ENCODE measurements around the gene HSPA1B.
A peak's percentile ranks its signal among the peaks of the same experiment; 100 is the strongest.

The HSPA1B gene

GRCh38 chr6:31836047-31836473, 8.5 kb downstream of the HSPA1B start:
- Histone ChIP-seq H3K4me1 (ENCODE audit: control insufficient read depth, insufficient read depth, low read length) (peaks cover 9% of the 10 kb centered on the region), H3K9me3 (ENCODE audit: control insufficient read depth, insufficient read depth, low read depth, low read length) (no peaks in the 10 kb centered on the region), H3K4me3 (ENCODE audit: low read depth, low read length) (peak overlapping the region; percentile 79), H3K36me3 (ENCODE audit: control insufficient read depth in 2 of 2, insufficient read depth in 1 of 2, low read length in 2 of 2) (peaks cover 44 to 60% of the 10 kb centered on the region in 2 experiments), H3K27ac (ENCODE audit: extremely low read depth, low read depth, low read length) (peak overlapping the region; percentile 88)
- POLR2A ChIA-PET, result interaction anchor here (0.6 to 12.5 kb wide), 15 partner anchors 9 to 1589 kb away, joined by 3 to 125 read pairs (median 7); partner anchors contain the start of genes C6orf47, CSNK2B, GPANK1 and HSPA1B
- CTCF ChIA-PET, result interaction anchor here (0.6 to 1.6 kb wide), 6 partner anchors 8 to 239 kb away, joined by 3 to 5 read pairs (median 4); no protein-coding TSS in a partner anchor
- TF ChIP-seq ZBTB26 (tag by site-specific recombination; optimal IDR thresholded peaks at IDR 0.05) (peak; percentile 8), SCRT2 (tag by site-specific recombination; IDR thresholded peaks at IDR 0.05) (peak; percentile 70), MZF1 (tag by site-specific recombination; IDR thresholded peaks at IDR 0.05; ENCODE audit: borderline replicate concordance) (no peak), SCRT1 (tag by site-specific recombination; IDR thresholded peaks at IDR 0.05; ENCODE audit: borderline replicate concordance) (peak; percentile 24; the same call in 1 of the 2 replicates), ZBTB17 (tag by site-specific recombination; IDR thresholded peaks at IDR 0.05) (peak; percentile 83)
- TF ChIP-seq, protein P1, sequence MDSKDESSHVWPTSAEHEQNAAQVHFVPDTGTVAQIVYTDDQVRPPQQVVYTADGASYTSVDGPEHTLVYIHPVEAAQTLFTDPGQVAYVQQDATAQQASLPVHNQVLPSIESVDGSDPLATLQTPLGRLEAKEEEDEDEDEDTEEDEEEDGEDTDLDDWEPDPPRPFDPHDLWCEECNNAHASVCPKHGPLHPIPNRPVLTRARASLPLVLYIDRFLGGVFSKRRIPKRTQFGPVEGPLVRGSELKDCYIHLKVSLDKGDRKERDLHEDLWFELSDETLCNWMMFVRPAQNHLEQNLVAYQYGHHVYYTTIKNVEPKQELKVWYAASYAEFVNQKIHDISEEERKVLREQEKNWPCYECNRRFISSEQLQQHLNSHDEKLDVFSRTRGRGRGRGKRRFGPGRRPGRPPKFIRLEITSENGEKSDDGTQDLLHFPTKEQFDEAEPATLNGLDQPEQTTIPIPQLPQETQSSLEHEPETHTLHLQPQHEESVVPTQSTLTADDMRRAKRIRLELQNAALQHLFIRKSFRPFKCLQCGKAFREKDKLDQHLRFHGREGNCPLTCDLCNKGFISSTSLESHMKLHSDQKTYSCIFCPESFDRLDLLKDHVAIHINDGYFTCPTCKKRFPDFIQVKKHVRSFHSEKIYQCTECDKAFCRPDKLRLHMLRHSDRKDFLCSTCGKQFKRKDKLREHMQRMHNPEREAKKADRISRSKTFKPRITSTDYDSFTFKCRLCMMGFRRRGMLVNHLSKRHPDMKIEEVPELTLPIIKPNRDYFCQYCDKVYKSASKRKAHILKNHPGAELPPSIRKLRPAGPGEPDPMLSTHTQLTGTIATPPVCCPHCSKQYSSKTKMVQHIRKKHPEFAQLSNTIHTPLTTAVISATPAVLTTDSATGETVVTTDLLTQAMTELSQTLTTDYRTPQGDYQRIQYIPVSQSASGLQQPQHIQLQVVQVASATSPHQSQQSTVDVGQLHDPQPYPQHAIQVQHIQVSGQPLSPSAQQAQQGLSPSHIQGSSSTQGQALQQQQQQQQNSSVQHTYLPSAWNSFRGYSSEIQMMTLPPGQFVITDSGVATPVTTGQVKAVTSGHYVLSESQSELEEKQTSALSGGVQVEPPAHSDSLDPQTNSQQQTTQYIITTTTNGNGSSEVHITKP (tag by site-specific recombination; IDR thresholded peaks at IDR 0.05), result 0 out of 2 replicates have a peak, but pooled peaks have one; percentile 49

- Histone ChIP-seq H3K27ac (ENCODE audit: extremely low read depth, low read depth, low read length) (peak overlapping the region; percentile 88), H3K4me1 (ENCODE audit: control insufficient read depth, insufficient read depth, low read length) (peaks cover 9% of the 10 kb centered on the region), H3K4me3 (ENCODE audit: low read depth, low read length) (peak overlapping the region; percentile 79), H3K9me3 (ENCODE audit: control insufficient read depth, insufficient read depth, low read depth, low read length) (no peaks in the 10 kb centered on the region), H3K36me3 (ENCODE audit: control insufficient read depth in 2 of 2, insufficient read depth in 1 of 2, low read length in 2 of 2) (peaks cover 47 to 53% of the 10 kb centered on the region in 2 experiments)
- POLR2A ChIA-PET, result interaction anchor here (0.5 to 12.5 kb wide), 16 partner anchors 9 to 176 kb away, joined by 3 to 125 read pairs (median 6); partner anchors contain the start of genes C6orf47, EHMT2, HSPA1B and LSM2
- CTCF ChIA-PET, result interaction anchor here (0.6 to 1.6 kb wide), 5 partner anchors 31 to 240 kb away, joined by 3 to 5 read pairs (median 4); no protein-coding TSS in a partner anchor
- TF ChIP-seq ZNF214 (tag by site-specific recombination; IDR thresholded peaks at IDR 0.05; ENCODE audit: borderline replicate concordance) (no peak), ZNF629 (tag by site-specific recombination; IDR thresholded peaks at IDR 0.05) (peak; percentile 92), ZNF654 (tag by site-specific recombination; IDR thresholded peaks at IDR 0.05; ENCODE audit: low read depth) (peak; percentile 7; the same call in 1 of the 2 replicates), ZNF549 (tag by site-specific recombination; IDR thresholded peaks at IDR 0.05) (no peak), ZBTB21 (tag by site-specific recombination; IDR thresholded peaks at IDR 0.05) (peak; percentile 82), KLF9 (tag by site-specific recombination; IDR thresholded peaks at IDR 0.05; ENCODE audit: low read depth) (0 out of 2 replicates have a peak, but pooled peaks have one; percentile 12), IKZF3 (tag by site-specific recombination; IDR thresholded peaks at IDR 0.05) (0 out of 2 replicates have a peak, but pooled peaks have one; percentile 47), HOXA7 (CRISPR knock-in tag; IDR thresholded peaks at IDR 0.05; ENCODE audit: borderline replicate concordance) (no peak), ZNF76 (tag by site-specific recombination; IDR thresholded peaks at IDR 0.05; ENCODE audit: borderline replicate concordance, low read depth) (no peak), KLF1 (tag by site-specific recombination; IDR thresholded peaks at IDR 0.05) (0 out of 2 replicates have a peak, but pooled peaks have one; percentile 19), HOXC10 (CRISPR knock-in tag; IDR thresholded peaks at IDR 0.05) (no peak), ZNF366 (tag by site-specific recombination; conservative IDR thresholded peaks at IDR 0.05) (peak; percentile 79), WT1 (tag by site-specific recombination; IDR thresholded peaks at IDR 0.05) (peak; percentile 84), ZNF664 (tag by site-specific recombination; IDR thresholded peaks at IDR 0.05) (0 out of 2 replicates have a peak, but pooled peaks have one; percentile 15), ZNF341 (tag by site-specific recombination; IDR thresholded peaks at IDR 0.05; ENCODE audit: low read depth) (peak; percentile 84), ZEB2 (tag by site-specific recombination; IDR thresholded peaks at IDR 0.05) (0 out of 2 replicates have a peak, but pooled peaks have one; percentile 29), PRDM1 (tag by site-specific recombination; IDR thresholded peaks at IDR 0.05) (peak; percentile 63; the same call in 1 of the 2 replicates), ZNF223 (tag by site-specific recombination; IDR thresholded peaks at IDR 0.05) (no peak), ZNF600 (tag by site-specific recombination; IDR thresholded peaks at IDR 0.05) (no peak)
- TF ChIP-seq, protein P2, sequence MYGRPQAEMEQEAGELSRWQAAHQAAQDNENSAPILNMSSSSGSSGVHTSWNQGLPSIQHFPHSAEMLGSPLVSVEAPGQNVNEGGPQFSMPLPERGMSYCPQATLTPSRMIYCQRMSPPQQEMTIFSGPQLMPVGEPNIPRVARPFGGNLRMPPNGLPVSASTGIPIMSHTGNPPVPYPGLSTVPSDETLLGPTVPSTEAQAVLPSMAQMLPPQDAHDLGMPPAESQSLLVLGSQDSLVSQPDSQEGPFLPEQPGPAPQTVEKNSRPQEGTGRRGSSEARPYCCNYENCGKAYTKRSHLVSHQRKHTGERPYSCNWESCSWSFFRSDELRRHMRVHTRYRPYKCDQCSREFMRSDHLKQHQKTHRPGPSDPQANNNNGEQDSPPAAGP (tag by site-specific recombination; IDR thresholded peaks at IDR 0.05), result peak; percentile 75
These were observed 9.2 kb downstream of the HSPA1B start for GRCh38 chr6:31836474-31837368.
